22Rv1 (cell line): Measurements from ENCODE around the gene DOCK11.
"Not testable (repeated sequence)": the region's sequence is repeated elsewhere in the genome, so short reads cannot be mapped to it uniquely, and the experiment has no call there.

Experiments used
- CTCF ChIP-seq: fragments of 450-650 bp; IDR thresholded peaks from 2 replicates; pipeline ENCODE4 v1.5.1; 2017; ENCODE audit warnings: mild to moderate bottlenecking
- ZFX ChIP-seq: fragments of 450-650 bp; IDR thresholded peaks from 2 replicates; pipeline ENCODE4 v1.6.1; 2017; ENCODE audit warnings: antibody characterized with exemption, borderline replicate concordance

GRCh38 chrX:118715917-118716316 lies 220.3 kb downstream of the DOCK11 start:
- not testable (repeated sequence) for TF ChIP-seq CTCF, ZFX
